ENCODE measurements around the gene C19orf12. TPM values are rescaled to one million over a fixed set of nuclear protein-coding genes. Genes with fewer than 3 reads are reported as not detected.

The C19orf12 gene
- total RNA-seq, result 49.8 and 54.5 TPM in 2 replicates

GRCh38 chr19:29714953-29715700 lies at the start of gene C19orf12:
Gene C19orf12 (minus strand): TSS chr19:29715261. CDS start chr19:29708413, 6,848 bp downstream.

GRCh38 chr19:29665215-29665825 lies 49.7 kb downstream of the C19orf12 start, which contains the start of gene PLEKHF1:
Gene PLEKHF1 (plus strand): TSS chr19:29665461. CDS start chr19:29673840, 8,379 bp downstream.

Other genes starting within 250 kb of the C19orf12 start
- gene VSTM2B, start 189.3 kb downstream of the C19orf12 start, total RNA-seq, result not detected in 2 replicates
- 48.3 and 51.3 TPM in 2 replicates for gene POP4, start 109.0 kb downstream of the C19orf12 start, total RNA-seq
- 27.3 and 27.6 TPM in 2 replicates for gene PLEKHF1, start 49.8 kb downstream of the C19orf12 start, total RNA-seq
- 4.6 and 4.7 TPM in 2 replicates for gene CCNE1, start 96.7 kb upstream of the C19orf12 start, total RNA-seq
- gene URI1, start 227.0 kb upstream of the C19orf12 start, total RNA-seq, result 61.8 and 68.2 TPM in 2 replicates